GM23338 (cell line): ENCODE data around the gene ATP9B. TPM values are rescaled to one million over a fixed set of nuclear protein-coding genes. Genes with fewer than 3 reads are reported as not detected.

Experiments used
- CREB1 ChIP-seq: fragments of 250-450 bp; sonication (Bioruptor Pico); IDR thresholded peaks from 2 replicates; pipeline ENCODE4 v1.5.0; 2020; ENCODE audit warnings: low read depth, mild to moderate bottlenecking, moderate library complexity
- EZH2 ChIP-seq: fragments of 200-600 bp; sonication (generic); IDR thresholded peaks from one replicate; pipeline ENCODE4 v1.8.0; 2017; ENCODE audit warnings: antibody characterized with exemption, mild to moderate bottlenecking, low read depth; ENCODE audit not compliant: unreplicated experiment
- EZH2phosphoT487 ChIP-seq: fragments of 200-600 bp; sonication (generic); IDR thresholded peaks from one replicate; pipeline ENCODE4 v1.8.1; 2018; ENCODE audit warnings: antibody characterized with exemption; ENCODE audit not compliant: unreplicated experiment
- JUNB ChIP-seq: IDR thresholded peaks from one replicate; pipeline ENCODE4 v1.6.1; 2016; ENCODE audit warnings: antibody characterized with exemption; ENCODE audit not compliant: unreplicated experiment
- NANOG ChIP-seq: IDR thresholded peaks from 2 replicates; pipeline ENCODE4 v1.6.1; 2016; ENCODE audit warnings: antibody characterized with exemption, borderline replicate concordance
- POLR2AphosphoS5 ChIP-seq: IDR thresholded peaks from 2 replicates; pipeline ENCODE4 v1.6.1; 2016; ENCODE audit warnings: antibody characterized with exemption, low read depth
- STAT1 ChIP-seq: IDR thresholded peaks from one replicate; pipeline ENCODE4 v1.6.1; 2016; ENCODE audit warnings: antibody characterized with exemption; ENCODE audit not compliant: unreplicated experiment
- ZNF114 ChIP-seq: fragments of 250-450 bp; sonication (Bioruptor Pico); IDR thresholded peaks from 2 replicates; pipeline ENCODE4 v1.5.0; 2020; ENCODE audit warnings: mild to moderate bottlenecking, moderate library complexity
- polyA plus RNA-seq: library from polyadenylated mRNA; unstranded; fragments of >200 nt; fragmentation: Nextera tagmentation; extraction: Ambion mirVana; gene quantifications from 2 replicates; pipeline ENCODE4 v1.2.1, GENCODE V29; 2016
- total RNA-seq: library from RNA; depleted of rRNA; stranded (reverse); fragments of >200 nt; shearing (Covaris generic); gene quantifications from 2 replicates; pipeline ENCODE4 v1.2.3, GENCODE V29; 2014
- TF ChIP-seq, protein P1 (sequence below): fragments of 250-450 bp; sonication (Bioruptor Pico); IDR thresholded peaks from 2 replicates; pipeline ENCODE4 v1.5.0; 2020; ENCODE audit warnings: mild to moderate bottlenecking, moderate library complexity
- TF ChIP-seq, protein P2 (sequence below), 2 experiments: fragments of 200-600 bp in 1 of 2; sonication (generic) in 1 of 2; conservative IDR thresholded peaks; 2 replicates each; pipeline versions ENCODE4 v1.5.1 to v1.6.1; 2016 to 2017; ENCODE audit warnings: antibody characterized with exemption in 2 of 2, low read depth in 2 of 2, mild to moderate bottlenecking in 2 of 2, moderate library complexity in 1 of 2

ATP9B gene
- total and polyA plus RNA-seq, 2 experiments from 2014 or later = 14.2 to 25.6 TPM

DNA sequence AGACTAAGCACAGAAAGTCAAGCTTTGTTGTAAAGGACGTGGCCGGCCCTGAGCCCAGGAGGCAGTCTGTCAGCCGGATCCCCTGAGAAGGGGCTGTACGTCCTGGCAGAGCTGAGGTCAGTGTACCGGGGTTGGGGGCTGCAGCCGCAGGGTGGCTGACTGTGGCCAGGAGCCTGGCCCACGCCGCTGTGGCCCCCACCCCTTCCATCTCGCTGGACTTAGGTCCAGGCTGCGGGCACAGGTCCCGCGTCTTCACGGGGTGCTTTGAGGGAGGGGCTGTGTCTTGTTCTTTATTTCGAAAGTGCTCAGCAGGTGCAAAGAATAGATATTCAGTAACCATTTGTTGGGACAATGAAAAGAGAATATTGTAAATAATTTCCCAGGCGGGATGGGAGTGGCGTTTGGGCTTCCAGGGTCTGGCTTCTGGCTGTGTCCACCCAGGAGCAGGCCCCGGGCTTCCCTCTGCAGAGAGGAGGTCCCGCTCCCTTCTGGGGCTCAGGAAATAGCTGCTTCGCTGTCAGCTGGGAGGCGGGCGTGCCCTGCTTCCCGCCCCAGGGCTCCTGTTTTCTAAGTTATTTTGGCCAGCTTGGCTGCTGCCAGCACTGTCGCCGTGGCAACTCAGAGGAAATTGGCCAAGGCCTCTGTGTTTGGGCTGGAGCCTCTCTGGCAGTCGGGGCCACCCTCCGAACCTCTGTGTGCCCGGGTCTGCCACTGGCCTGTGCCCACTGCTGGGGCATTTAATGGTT, 334.0 kb downstream of the ATP9B start (continued):
- TF ChIP-seq, protein P1, sequence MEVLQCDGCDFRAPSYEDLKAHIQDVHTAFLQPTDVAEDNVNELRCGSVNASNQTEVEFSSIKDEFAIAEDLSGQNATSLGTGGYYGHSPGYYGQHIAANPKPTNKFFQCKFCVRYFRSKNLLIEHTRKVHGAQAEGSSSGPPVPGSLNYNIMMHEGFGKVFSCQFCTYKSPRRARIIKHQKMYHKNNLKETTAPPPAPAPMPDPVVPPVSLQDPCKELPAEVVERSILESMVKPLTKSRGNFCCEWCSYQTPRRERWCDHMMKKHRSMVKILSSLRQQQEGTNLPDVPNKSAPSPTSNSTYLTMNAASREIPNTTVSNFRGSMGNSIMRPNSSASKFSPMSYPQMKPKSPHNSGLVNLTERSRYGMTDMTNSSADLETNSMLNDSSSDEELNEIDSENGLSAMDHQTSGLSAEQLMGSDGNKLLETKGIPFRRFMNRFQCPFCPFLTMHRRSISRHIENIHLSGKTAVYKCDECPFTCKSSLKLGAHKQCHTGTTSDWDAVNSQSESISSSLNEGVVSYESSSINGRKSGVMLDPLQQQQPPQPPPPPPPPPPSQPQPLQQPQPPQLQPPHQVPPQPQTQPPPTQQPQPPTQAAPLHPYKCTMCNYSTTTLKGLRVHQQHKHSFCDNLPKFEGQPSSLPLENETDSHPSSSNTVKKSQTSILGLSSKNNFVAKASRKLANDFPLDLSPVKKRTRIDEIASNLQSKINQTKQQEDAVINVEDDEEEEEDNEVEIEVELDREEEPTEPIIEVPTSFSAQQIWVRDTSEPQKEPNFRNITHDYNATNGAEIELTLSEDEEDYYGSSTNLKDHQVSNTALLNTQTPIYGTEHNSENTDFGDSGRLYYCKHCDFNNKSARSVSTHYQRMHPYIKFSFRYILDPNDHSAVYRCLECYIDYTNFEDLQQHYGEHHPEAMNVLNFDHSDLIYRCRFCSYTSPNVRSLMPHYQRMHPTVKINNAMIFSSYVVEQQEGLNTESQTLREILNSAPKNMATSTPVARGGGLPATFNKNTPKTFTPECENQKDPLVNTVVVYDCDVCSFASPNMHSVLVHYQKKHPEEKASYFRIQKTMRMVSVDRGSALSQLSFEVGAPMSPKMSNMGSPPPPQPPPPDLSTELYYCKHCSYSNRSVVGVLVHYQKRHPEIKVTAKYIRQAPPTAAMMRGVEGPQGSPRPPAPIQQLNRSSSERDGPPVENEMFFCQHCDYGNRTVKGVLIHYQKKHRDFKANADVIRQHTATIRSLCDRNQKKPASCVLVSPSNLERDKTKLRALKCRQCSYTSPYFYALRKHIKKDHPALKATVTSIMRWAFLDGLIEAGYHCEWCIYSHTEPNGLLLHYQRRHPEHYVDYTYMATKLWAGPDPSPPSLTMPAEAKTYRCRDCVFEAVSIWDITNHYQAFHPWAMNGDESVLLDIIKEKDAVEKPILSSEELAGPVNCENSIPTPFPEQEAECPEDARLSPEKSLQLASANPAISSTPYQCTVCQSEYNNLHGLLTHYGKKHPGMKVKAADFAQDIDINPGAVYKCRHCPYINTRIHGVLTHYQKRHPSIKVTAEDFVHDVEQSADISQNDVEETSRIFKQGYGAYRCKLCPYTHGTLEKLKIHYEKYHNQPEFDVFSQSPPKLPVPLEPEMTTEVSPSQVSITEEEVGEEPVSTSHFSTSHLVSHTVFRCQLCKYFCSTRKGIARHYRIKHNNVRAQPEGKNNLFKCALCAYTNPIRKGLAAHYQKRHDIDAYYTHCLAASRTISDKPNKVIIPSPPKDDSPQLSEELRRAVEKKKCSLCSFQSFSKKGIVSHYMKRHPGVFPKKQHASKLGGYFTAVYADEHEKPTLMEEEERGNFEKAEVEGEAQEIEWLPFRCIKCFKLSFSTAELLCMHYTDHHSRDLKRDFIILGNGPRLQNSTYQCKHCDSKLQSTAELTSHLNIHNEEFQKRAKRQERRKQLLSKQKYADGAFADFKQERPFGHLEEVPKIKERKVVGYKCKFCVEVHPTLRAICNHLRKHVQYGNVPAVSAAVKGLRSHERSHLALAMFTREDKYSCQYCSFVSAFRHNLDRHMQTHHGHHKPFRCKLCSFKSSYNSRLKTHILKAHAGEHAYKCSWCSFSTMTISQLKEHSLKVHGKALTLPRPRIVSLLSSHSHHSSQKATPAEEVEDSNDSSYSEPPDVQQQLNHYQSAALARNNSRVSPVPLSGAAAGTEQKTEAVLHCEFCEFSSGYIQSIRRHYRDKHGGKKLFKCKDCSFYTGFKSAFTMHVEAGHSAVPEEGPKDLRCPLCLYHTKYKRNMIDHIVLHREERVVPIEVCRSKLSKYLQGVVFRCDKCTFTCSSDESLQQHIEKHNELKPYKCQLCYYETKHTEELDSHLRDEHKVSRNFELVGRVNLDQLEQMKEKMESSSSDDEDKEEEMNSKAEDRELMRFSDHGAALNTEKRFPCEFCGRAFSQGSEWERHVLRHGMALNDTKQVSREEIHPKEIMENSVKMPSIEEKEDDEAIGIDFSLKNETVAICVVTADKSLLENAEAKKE (CRISPR knock-in tag) = no peak
- TF ChIP-seq EZH2phosphoT487 (no peak), CREB1 (CRISPR knock-in tag) (no peak), JUNB (no peak), STAT1 (no peak), POLR2AphosphoS5 (no peak), ZNF114 (CRISPR knock-in tag) (no peak), NANOG (no peak), EZH2 (no peak)
- TF ChIP-seq, protein P2, sequence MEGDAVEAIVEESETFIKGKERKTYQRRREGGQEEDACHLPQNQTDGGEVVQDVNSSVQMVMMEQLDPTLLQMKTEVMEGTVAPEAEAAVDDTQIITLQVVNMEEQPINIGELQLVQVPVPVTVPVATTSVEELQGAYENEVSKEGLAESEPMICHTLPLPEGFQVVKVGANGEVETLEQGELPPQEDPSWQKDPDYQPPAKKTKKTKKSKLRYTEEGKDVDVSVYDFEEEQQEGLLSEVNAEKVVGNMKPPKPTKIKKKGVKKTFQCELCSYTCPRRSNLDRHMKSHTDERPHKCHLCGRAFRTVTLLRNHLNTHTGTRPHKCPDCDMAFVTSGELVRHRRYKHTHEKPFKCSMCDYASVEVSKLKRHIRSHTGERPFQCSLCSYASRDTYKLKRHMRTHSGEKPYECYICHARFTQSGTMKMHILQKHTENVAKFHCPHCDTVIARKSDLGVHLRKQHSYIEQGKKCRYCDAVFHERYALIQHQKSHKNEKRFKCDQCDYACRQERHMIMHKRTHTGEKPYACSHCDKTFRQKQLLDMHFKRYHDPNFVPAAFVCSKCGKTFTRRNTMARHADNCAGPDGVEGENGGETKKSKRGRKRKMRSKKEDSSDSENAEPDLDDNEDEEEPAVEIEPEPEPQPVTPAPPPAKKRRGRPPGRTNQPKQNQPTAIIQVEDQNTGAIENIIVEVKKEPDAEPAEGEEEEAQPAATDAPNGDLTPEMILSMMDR (conservative IDR thresholded peaks at IDR 0.05; ENCODE audit: low read depth in 2 of 2) = no peak
